K562 (cell line): Measurements from ENCODE around the gene RNF213. TPM values are rescaled to one million over a fixed set of nuclear protein-coding genes. Genes with fewer than 3 reads are reported as not detected.

Source experiments
- ATAC-seq: fragments of 200-7000 bp; cut with Tn5 transposase; 3 replicates; pipeline ENCODE4 v1.9.1; 2020; ENCODE audit warnings: moderate library complexity
- BruUV-seq: library from RNA; stranded (reverse); fragments of 400-500 nt; replicated peaks from 2 replicates; lab custom pipeline; 2021; lab: Mats Ljungman, UMichigan
- CTCF ChIA-PET: fragments of 300-600 bp; formaldehyde crosslinking; extraction: SDS; loops from one replicate; lab custom pipeline; 2021; ENCODE audit warnings: low intra/inter-chr PET ratio; lab: Yijun Ruan, JAX
- POLR2A ChIA-PET: fragments of 300-600, 350-650 bp; sonication (Branson Sonifier 250); formaldehyde crosslinking; extraction: SDS; loops from one replicate; lab custom pipeline; 2021; ENCODE audit warnings: antibody characterized with exemption, inconsistent platforms; lab: Yijun Ruan, JAX
- DNase-seq, 4 experiments: peaks; one replicate each; pipeline versions ENCODE4 v3.0.0 to v3.0.0-alpha.2; 2011 to 2018; ENCODE audit warnings: low spot score in 3 of 4, mixed read lengths in 3 of 4; ENCODE audit errors: extremely low read depth in 1 of 4
- FAIRE-seq: peaks from 2 replicates; lab custom pipeline; 2011; peaks lifted over from hg19 to GRCh38; lab: Jason Lieb, UNC
- H2AFZ ChIP-seq: 2 replicates; pipeline ENCODE4 v1.6.0; 2011; ENCODE audit warnings: low read depth, low read length, control low read depth, inconsistent platforms
- H3K27ac ChIP-seq: fragments of 200-600 bp; 3 replicates; pipeline ENCODE4 v1.8.0; 2011; ENCODE audit warnings: low read depth, mild to moderate bottlenecking, control low read depth, inconsistent platforms, low read length, moderate library complexity, mixed read lengths; ENCODE audit errors: extremely low read depth
- H3K27me3 ChIP-seq, 2 experiments: fragments of 300-600 bp in 1 of 2; 2 replicates in 1 of 2; 3 replicates in 1 of 2; pipeline versions ENCODE4 v1.6.0 to v1.8.0; 2011; ENCODE audit warnings: inconsistent platforms in 2 of 2, low read length in 2 of 2, mild to moderate bottlenecking in 1 of 2, mixed read lengths in 1 of 2, moderate library complexity in 1 of 2; ENCODE audit not compliant: control insufficient read depth in 2 of 2, insufficient read depth in 2 of 2
- H3K36me3 ChIP-seq: fragments of 300-600 bp; 3 replicates; pipeline ENCODE4 v1.8.0; 2011; ENCODE audit warnings: mild to moderate bottlenecking, low read length, inconsistent platforms; ENCODE audit not compliant: control insufficient read depth, insufficient read depth
- H3K4me1 ChIP-seq, 2 experiments: fragments of 200-600 bp in 1 of 2; replicated peaks in 1 of 2; 2 replicates in 1 of 2; 3 replicates in 1 of 2; pipeline versions ENCODE4 v1.5.1 to v1.8.0; 2011; ENCODE audit warnings: inconsistent platforms in 2 of 2, low read length in 2 of 2, mild to moderate bottlenecking in 1 of 2, mixed read lengths in 1 of 2, moderate library complexity in 1 of 2; ENCODE audit not compliant: control insufficient read depth in 2 of 2, insufficient read depth in 2 of 2
- H3K4me2 ChIP-seq: 2 replicates; pipeline ENCODE4 v1.6.1; 2011; ENCODE audit warnings: low read length, control low read depth, inconsistent platforms, mixed read lengths; ENCODE audit not compliant: insufficient read depth
- H3K4me3 ChIP-seq: fragments of 200-600 bp; sonication (generic), shearing (Covaris generic); 2 replicates; pipeline ENCODE4 v1.5.1; 2016; ENCODE audit warnings: control low read depth, inconsistent platforms
- H3K79me2 ChIP-seq: fragments of 200-600 bp; 3 replicates; pipeline ENCODE4 v1.8.0; 2011; ENCODE audit warnings: low read length, inconsistent platforms; ENCODE audit not compliant: control insufficient read depth, insufficient read depth
- H3K9ac ChIP-seq, 2 experiments: 2 replicates each; pipeline versions ENCODE4 v1.6.0 to v1.6.1; 2011; ENCODE audit warnings: low read depth in 2 of 2, low read length in 2 of 2, control low read depth in 1 of 2, inconsistent platforms in 1 of 2, mild to moderate bottlenecking in 1 of 2, mixed read lengths in 1 of 2; ENCODE audit not compliant: insufficient read depth in 1 of 2
- H3K9me1 ChIP-seq: one replicate; pipeline ENCODE4 v1.6.0; 2011; ENCODE audit warnings: inconsistent platforms, mild to moderate bottlenecking, low read length, moderate library complexity; ENCODE audit not compliant: control insufficient read depth, insufficient read depth
- H3K9me3 ChIP-seq: replicated peaks from 2 replicates; pipeline ENCODE4 v1.5.1; 2011; ENCODE audit warnings: low read depth, low read length, inconsistent platforms; ENCODE audit not compliant: control insufficient read depth, insufficient read depth
- H4K20me1 ChIP-seq: replicated peaks from 2 replicates; pipeline ENCODE4 v1.6.1; 2011; ENCODE audit warnings: low read length, inconsistent platforms, mixed read lengths; ENCODE audit not compliant: control insufficient read depth, insufficient read depth
- DDX20 ChIP-seq: fragments of 450-650 bp; IDR thresholded peaks from 2 replicates; pipeline ENCODE4 v1.6.1; 2016; ENCODE audit warnings: missing genetic modification characterization, low read depth, mild to moderate bottlenecking, missing compliant biosample characterization, moderate library complexity
- ELK1 ChIP-seq: sonication (generic); formaldehyde crosslinking; IDR thresholded peaks from 2 replicates; pipeline ENCODE4 v1.8.1; 2022; ENCODE audit warnings: missing genetic modification reagents
- FOXJ3 ChIP-seq: sonication (generic); formaldehyde crosslinking; IDR thresholded peaks from 2 replicates; pipeline ENCODE4 v1.4.0; 2020; ENCODE audit warnings: mild to moderate bottlenecking, missing genetic modification reagents
- HIVEP1 ChIP-seq: fragments of 250-450 bp; sonication (Bioruptor Pico); IDR thresholded peaks from 2 replicates; pipeline ENCODE4 v1.4.0; 2020; ENCODE audit warnings: mild to moderate bottlenecking
- NCOR1 ChIP-seq: fragments of 450-650 bp; IDR thresholded peaks from 2 replicates; pipeline ENCODE4 v1.6.1; 2016; ENCODE audit warnings: mild to moderate bottlenecking, moderate library complexity
- WGBS: fragments of 100-300 bp; shearing (Covaris generic); methylation state at CpG from one replicate; pipeline ENCODE4 v1.1.6; 2016; ENCODE audit warnings: low coverage, mixed read lengths; ENCODE audit not compliant: insufficient coverage; ENCODE audit errors: missing lambda C conversion rate; 5-methylcytosine and 5-hydroxymethylcytosine counted together
- in situ Hi-C: fragments of 300-500 bp; cut with MboI; formaldehyde crosslinking; loops from 4 replicates; pipeline ENCODE4 v1.15.0; 2018; ENCODE audit warnings: inconsistent platforms, mixed read lengths
- intact Hi-C: fragments of 100-400 bp; cut with micrococcal nuclease; formaldehyde crosslinking; loops from 2 replicates; pipeline ENCODE4 v1.14.2; 2022
- polyA plus RNA-seq, 8 experiments: library from polyadenylated mRNA; depleted of rRNA in 4 of 8; stranded (reverse) in 5 of 8; unstranded in 3 of 8; fragments of >200 nt; fragmentation: Nextera tagmentation in 2 of 8; fragmentation: Illumina TruSeq in 1 of 8; extraction: Ambion mirVana in 2 of 8; extraction: Trizol in 1 of 8; gene quantifications; 2 replicates each; pipeline versions ENCODE4 v1.2.1 to v1.2.3, GENCODE V29; 2011 to 2014; ENCODE audit warnings: inconsistent platforms in 1 of 8, missing spikeins in 1 of 8
- total RNA-seq, 7 experiments: library from RNA; depleted of rRNA in 6 of 7; stranded (reverse); fragments of >200 nt in 6 of 7; fragmentation: Illumina TruSeq in 2 of 7; extraction: Trizol in 2 of 7; gene quantifications; 2 replicates each; pipeline versions ENCODE4 v1.2.1 to v1.2.3, GENCODE V29; 2011 to 2021; ENCODE audit warnings: low replicate concordance in 1 of 7

Gene RNF213
- total and polyA plus RNA-seq, 9 of the 15 experiments (the other 6 are each of a cell fraction or from before 2014, with no cell fraction given), result 5.3 to 33.6 (median 17.9) TPM

- ATAC-seq (no peak; the same call in 2 of the 3 replicates), FAIRE-seq (no peak), DNase-seq (no peak)
- ChIA-PET POLR2A (no interaction called here), CTCF (no interaction called here)
- H3K36me3 ChIP-seq, result no peaks in the 10 kb centered on the region
- H3K9me1 ChIP-seq, result no peaks in the 10 kb centered on the region
- no peaks in the 10 kb centered on the region for H3K79me2 ChIP-seq
- H3K4me2 ChIP-seq, result no peak overlapping the region
- TF ChIP-seq HIVEP1 (CRISPR knock-in tag) (no peak), ELK1 (CRISPR knock-in tag) (no peak), FOXJ3 (no peak), NCOR1 (no peak), DDX20 (tag) (no peak)
- in situ Hi-C loops, result no loop called here
- no peak overlapping the region for H3K9ac ChIP-seq
- H2AFZ ChIP-seq, result no peak overlapping the region
- no peak overlapping the region for H3K27ac ChIP-seq
- 1% methylated on average over 13 of the region's 14 CpGs for WGBS
- H3K27me3 ChIP-seq, result peaks cover 16 to 64% of the 10 kb centered on the region in 2 experiments; a peak in 3 of 5 replicates
- BruUV-seq, result no TSS peak
- peaks cover 8% of the 10 kb centered on the region for H4K20me1 ChIP-seq
- H3K4me3 ChIP-seq, result no peak overlapping the region
- no peaks in the 10 kb centered on the region for H3K9me3 ChIP-seq
- intact Hi-C loops, result no loop called here
- H3K4me1 ChIP-seq, result peaks cover 0 to 30% of the 10 kb centered on the region in 2 experiments; a peak in 2 of 5 replicates
Measured at GRCh38 chr17:80441598-80442322, 181.1 kb downstream of the RNF213 start.
